ENCODE measurements around the gene WFDC2. TPM values are rescaled to one million over a fixed set of nuclear protein-coding genes. Genes with fewer than 3 reads are reported as not detected.

WFDC2 gene
- total RNA-seq, 1 donor = not detected

Small RNA genes within 50 kb of the gene (small RNA-seq; reads per million reads assigned to genes)
- not detected for gene MIR6812

Other genes starting within 250 kb of the WFDC2 start
- gene SEMG2, start 248.4 kb upstream of the WFDC2 start, total RNA-seq = not detected
- not detected for gene SLPI, start 215.2 kb upstream of the WFDC2 start, total RNA-seq
- not detected for gene RBPJL, start 162.9 kb upstream of the WFDC2 start, total RNA-seq
- under 0.01 TPM for gene MATN4, start 161.5 kb upstream of the WFDC2 start, total RNA-seq
- 4.0 TPM for gene SDC4, start 121.3 kb upstream of the WFDC2 start, total RNA-seq
- gene SYS1, start 106.6 kb upstream of the WFDC2 start, total RNA-seq = 31.2 TPM
- gene TP53TG5, start 91.4 kb upstream of the WFDC2 start, total RNA-seq = not detected
- gene DBNDD2, start 61.5 kb upstream of the WFDC2 start, total RNA-seq = 7.0 TPM
- gene PIGT, start 53.6 kb upstream of the WFDC2 start, total RNA-seq = 116 TPM
- gene SPINT3, start 45.9 kb downstream of the WFDC2 start, total RNA-seq = not detected
- not detected for gene WFDC6, start 69.7 kb downstream of the WFDC2 start, total RNA-seq
- gene EPPIN, start 77.6 kb downstream of the WFDC2 start, total RNA-seq = not detected
- gene WFDC8, start 109.5 kb downstream of the WFDC2 start, total RNA-seq = not detected
- gene WFDC10A, start 160.0 kb downstream of the WFDC2 start, total RNA-seq = not detected
- gene WFDC9, start 161.5 kb downstream of the WFDC2 start, total RNA-seq = not detected
- not detected for gene WFDC11, start 200.5 kb downstream of the WFDC2 start, total RNA-seq
- not detected for gene WFDC13, start 232.3 kb downstream of the WFDC2 start, total RNA-seq
- gene WFDC10B, start 235.3 kb downstream of the WFDC2 start, total RNA-seq = not detected

Measured in hematopoietic multipotent progenitor cell (in vitro differentiated cells).